ENCODE measurements around the gene ATOH8.
"Not testable (repeated sequence)": the region's sequence is repeated elsewhere in the genome, so short reads cannot be mapped to it uniquely, and the experiment has no call there.

Gene ATOH8

GRCh38 chr2:85828725-85829124 lies 74.9 kb downstream of the ATOH8 start:
- DNase-seq (ENCODE audit: low read depth), result no peak

GRCh38 chr2:85829394-85829793 lies 75.6 kb downstream of the ATOH8 start:
- not testable (repeated sequence) for DNase-seq (ENCODE audit: low read depth)

GRCh38 chr2:85830645-85831044 lies 76.9 kb downstream of the ATOH8 start:
- no peak for DNase-seq (ENCODE audit: low read depth)

GRCh38 chr2:85831735-85832134 lies 77.9 kb downstream of the ATOH8 start:
- no peak for DNase-seq (ENCODE audit: low read depth)

GRCh38 chr2:85834466-85834865 lies 80.7 kb downstream of the ATOH8 start:
- no peak for DNase-seq (ENCODE audit: low read depth)

Data from stimulated activated CD8-positive, alpha-beta memory T cell treated with anti-CD3 and anti-CD28 coated beads, Interleukin-15, amount 100 ng/mL, for 24 hours (primary cell).